ENCODE data around the gene LFNG.

Gene LFNG

DNA sequence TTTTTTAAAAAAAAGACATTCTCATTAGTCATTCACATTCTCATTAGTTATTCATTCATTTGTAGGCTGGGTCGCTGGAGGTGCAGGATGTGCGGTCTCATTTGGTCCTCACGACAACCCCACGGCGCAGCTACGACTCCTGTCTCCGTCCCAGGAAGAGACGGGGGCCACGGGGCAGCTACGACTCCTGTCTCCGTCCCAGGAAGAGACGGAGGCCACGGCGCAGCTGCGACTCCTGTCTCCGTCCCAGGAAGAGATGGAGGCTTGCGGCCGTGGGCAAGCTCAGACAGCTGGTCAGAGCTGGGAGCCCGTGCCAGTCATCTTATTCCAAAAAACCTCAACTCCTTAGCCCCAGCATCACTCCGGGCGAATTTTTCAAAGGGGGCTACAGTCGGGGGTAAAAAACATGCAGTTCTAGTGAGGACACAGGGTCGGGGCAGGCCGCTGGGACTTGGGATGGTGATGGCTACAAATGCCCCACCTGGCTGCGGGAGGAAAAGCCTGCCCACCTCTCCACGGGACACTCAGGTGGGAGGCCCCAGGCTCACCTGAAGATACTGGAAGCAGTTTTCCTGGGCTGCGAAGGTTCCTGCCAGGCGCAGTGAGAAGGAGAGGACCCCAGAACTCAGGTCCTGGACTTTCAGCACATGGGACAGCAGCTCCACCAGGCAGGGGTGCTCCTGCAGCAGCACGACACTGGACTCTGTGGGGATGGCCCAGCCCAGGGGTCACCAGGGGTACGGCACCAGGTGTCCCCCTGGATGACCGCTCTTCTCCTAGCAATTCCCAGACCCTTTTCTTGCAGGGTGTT is 27.4 kb downstream of the LFNG start:
- H3K4me3 ChIP-seq (ENCODE audit: low read depth, low read length) = no peak overlapping the region
- H3K27me3 ChIP-seq = no peaks in the 10 kb centered on the region
- no peaks in the 10 kb centered on the region for H3K4me1 ChIP-seq
- no peak for DNase-seq
- H3K36me3 ChIP-seq = peaks cover 49% of the 10 kb centered on the region
- no peaks in the 10 kb centered on the region for H3K9me3 ChIP-seq
- TF ChIP-seq, protein P1, sequence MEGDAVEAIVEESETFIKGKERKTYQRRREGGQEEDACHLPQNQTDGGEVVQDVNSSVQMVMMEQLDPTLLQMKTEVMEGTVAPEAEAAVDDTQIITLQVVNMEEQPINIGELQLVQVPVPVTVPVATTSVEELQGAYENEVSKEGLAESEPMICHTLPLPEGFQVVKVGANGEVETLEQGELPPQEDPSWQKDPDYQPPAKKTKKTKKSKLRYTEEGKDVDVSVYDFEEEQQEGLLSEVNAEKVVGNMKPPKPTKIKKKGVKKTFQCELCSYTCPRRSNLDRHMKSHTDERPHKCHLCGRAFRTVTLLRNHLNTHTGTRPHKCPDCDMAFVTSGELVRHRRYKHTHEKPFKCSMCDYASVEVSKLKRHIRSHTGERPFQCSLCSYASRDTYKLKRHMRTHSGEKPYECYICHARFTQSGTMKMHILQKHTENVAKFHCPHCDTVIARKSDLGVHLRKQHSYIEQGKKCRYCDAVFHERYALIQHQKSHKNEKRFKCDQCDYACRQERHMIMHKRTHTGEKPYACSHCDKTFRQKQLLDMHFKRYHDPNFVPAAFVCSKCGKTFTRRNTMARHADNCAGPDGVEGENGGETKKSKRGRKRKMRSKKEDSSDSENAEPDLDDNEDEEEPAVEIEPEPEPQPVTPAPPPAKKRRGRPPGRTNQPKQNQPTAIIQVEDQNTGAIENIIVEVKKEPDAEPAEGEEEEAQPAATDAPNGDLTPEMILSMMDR (IDR thresholded peaks at IDR 0.05; ENCODE audit: low read depth, low read length) = no peak

DNA sequence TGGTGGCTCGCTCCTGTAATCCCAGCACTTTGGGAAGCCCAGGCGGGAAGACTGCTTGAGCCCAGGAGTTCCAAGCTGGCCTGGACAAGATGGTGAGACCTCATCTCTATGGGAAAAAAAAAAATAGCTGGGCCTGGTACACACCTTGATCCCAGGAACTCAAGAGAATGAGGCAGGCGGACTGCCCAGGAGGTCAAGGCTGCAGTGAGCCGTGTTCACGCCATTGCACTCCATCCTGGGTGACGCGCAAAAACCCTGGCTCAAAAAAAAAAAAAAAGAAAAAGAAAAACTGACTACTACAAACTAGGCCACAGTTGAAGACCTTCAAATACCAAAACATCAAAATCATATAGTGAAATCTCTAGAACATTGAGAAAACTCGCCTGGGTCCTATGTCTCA is 31.8 kb downstream of the LFNG start:
- no peak for DNase-seq
- Histone ChIP-seq H3K4me1 (no peaks in the 10 kb centered on the region), H3K9me3 (no peaks in the 10 kb centered on the region), H3K4me3 (ENCODE audit: low read depth, low read length) (no peak overlapping the region), H3K36me3 (peaks cover 26% of the 10 kb centered on the region), H3K27me3 (no peaks in the 10 kb centered on the region)
- TF ChIP-seq, protein P1 (IDR thresholded peaks at IDR 0.05; ENCODE audit: low read depth, low read length) = no peak

- Histone ChIP-seq H3K9me3 (no peaks in the 10 kb centered on the region), H3K27me3 (no peaks in the 10 kb centered on the region), H3K4me3 (ENCODE audit: low read depth, low read length) (no peak overlapping the region), H3K36me3 (peaks cover 14% of the 10 kb centered on the region), H3K4me1 (no peaks in the 10 kb centered on the region)
- DNase-seq = no peak
- TF ChIP-seq, protein P1 (IDR thresholded peaks at IDR 0.05; ENCODE audit: low read depth, low read length) = no peak
Measured at GRCh38 chr7:2553108-2553507, 33.5 kb downstream of the LFNG start.

GRCh38 chr7:2553831-2554581 is 34.4 kb downstream of the LFNG start:
- no peaks in the 10 kb centered on the region for H3K4me1 ChIP-seq
- H3K36me3 ChIP-seq = peaks cover 8% of the 10 kb centered on the region
- TF ChIP-seq, protein P1 (IDR thresholded peaks at IDR 0.05; ENCODE audit: low read depth, low read length) = no peak
- H3K4me3 ChIP-seq (ENCODE audit: low read depth, low read length) = peak overlapping the region; percentile 81
- no peaks in the 10 kb centered on the region for H3K9me3 ChIP-seq
- no peaks in the 10 kb centered on the region for H3K27me3 ChIP-seq
- no peak for DNase-seq

- peak; percentile 39 for DNase-seq
- no peaks in the 10 kb centered on the region for H3K4me1 ChIP-seq
- H3K27me3 ChIP-seq = no peaks in the 10 kb centered on the region
- H3K9me3 ChIP-seq = no peaks in the 10 kb centered on the region
- TF ChIP-seq, protein P1 (IDR thresholded peaks at IDR 0.05; ENCODE audit: low read depth, low read length) = no peak
- H3K36me3 ChIP-seq = peaks cover 6% of the 10 kb centered on the region
- H3K4me3 ChIP-seq (ENCODE audit: low read depth, low read length) = peak overlapping the region; percentile 81
Measured at GRCh38 chr7:2554661-2555111, 35.1 kb downstream of the LFNG start.

Data from BE2C (cell line).